IPS-11a (cell line): Measurements from ENCODE around the gene LINGO3.

Source experiments
- H3K4me3 ChIP-seq: one replicate; pipeline ENCODE4 v1.5.1; 2013; ENCODE audit warnings: low read depth, low read length, control low read depth

The LINGO3 gene

DNA sequence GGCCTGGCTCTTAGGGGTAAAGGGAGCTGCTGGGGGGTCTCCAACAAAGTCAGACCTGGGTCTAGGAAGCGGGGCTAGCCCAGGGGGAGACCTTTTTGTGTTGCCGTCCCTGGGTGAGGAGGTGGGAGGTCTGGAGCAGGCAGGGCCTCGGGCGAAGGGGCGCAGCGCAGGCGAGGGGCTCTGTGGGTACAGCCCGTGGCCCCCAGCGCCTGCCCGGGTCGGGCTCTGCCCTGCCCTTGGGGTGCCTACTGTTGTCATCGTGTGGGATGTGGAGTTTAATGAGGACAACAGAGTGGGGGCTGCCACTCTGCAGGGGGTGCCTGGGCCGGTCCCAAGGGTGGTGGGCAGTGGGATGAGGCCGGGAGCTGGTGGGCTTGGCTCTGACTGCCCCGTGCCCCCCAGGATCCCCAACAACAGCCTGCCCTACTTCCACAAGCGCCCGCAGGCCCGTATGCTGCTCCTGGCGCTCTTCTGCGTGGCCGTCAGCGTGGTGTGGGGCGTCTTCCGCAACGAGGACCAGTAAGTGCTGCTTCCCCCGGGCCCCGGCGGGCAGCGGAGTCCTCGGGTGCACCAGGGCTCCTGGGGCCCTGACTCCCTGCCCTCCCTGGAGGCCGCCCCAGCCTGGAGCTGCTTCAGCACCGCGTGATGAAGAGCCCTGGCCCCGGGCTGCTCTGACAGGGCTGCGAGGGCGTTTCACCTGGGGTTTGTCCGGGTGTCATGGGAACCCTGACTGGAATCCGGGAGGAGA, 32.7 kb upstream of the LINGO3 start:
- no peak overlapping the region for H3K4me3 ChIP-seq

DNA sequence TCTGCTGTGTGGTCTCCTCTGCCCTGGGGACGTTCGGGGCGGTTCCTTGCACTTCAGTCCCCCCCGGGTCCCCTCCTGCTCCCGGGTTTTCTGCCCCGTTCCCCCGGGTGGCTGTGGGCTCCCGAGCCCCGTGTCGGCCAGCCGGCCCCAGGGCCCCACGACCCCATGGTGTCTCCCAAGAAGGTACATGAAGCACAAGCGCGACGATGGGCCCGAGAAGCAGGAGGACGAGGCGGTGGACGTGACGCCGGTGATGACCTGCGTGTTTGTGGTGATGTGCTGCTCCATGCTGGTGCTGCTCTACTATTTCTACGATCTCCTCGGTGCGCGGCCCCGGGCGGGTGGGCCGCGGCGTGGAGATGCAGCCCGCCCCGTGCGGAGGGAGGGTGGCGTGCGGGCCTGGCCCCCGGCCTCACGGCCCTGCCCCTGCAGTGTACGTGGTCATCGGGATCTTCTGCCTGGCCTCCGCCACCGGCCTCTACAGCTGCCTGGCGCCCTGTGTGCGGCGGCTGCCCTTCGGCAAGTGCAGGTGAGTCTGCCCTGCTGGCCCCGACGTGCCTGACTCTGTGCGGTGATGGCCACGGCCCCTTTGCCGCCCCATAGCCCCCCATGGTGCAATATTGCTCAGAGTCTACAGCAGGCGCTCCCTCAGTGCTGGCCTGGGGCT, 31.8 kb upstream of the LINGO3 start:
- no peak overlapping the region for H3K4me3 ChIP-seq

DNA sequence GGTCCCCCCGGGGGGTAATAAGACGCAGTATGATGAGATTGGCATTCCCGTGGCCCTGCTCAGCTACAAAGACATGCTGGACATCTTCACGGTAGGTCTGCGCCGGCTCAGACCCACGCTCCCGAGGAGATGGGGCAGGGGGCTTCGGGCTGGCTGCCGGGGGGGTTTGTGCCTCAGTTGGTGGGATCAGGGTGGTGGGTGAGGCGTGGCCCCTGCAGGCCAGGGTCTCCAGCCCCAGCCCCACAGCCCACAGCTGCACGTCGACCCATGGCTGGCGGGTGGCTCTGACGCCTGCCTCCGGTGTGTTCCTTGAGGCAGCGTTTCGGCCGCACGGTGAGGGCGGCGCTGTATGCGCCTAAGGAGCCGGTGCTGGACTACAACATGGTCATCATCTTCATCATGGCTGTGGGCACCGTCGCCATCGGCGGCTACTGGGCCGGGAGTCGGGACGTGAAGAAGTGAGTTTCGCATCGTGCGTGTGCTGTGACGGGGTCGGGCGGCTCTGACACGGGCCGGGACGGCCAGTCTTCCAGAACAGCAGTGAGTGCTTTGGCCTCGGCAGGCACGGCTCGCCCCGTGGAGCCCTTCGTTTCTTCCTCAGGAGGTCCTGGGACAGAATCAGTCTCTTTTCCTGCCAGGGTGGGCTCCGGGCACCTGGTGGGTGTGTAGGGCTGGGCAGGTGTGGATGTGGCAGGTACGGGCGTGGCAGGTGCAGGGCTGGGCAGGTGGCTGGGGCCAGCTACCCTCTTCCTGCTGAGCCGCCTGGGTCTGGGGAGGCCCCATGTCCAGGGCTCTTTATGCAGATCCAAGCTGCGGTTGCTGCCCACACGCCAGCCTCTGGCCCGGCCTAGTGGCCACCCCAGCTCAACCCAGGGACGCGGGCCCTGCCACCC, 31.0 kb upstream of the LINGO3 start:
- no peak overlapping the region for H3K4me3 ChIP-seq

DNA sequence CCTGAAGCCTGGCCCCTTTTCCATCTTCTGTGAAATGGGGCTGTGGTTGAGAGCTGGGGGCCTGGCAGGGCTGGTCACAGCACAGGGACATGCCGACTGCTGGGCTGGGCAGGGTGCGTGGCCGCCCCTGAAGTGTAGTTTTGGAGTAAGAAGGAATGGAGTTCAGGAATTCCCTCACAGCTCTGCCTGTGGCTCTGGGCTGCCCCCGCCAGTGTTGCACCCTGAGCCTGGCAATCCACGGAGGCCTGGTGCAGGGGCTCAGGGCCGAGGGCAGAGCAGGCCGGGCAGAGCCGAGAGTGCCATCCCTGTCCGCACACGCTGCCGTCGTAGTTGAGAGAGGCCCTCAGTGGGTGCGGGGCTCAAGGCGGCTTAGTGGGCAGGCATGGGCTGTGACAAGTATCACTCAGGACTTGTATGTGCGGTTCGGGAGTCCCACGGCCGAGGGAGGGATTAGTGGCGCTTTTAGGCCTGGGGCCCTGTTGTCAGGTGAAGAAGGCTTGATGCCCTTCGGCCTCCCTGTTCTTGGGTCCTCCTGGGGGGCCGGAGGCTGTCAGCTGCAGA, 30.2 kb upstream of the LINGO3 start:
- H3K4me3 ChIP-seq = no peak overlapping the region

DNA sequence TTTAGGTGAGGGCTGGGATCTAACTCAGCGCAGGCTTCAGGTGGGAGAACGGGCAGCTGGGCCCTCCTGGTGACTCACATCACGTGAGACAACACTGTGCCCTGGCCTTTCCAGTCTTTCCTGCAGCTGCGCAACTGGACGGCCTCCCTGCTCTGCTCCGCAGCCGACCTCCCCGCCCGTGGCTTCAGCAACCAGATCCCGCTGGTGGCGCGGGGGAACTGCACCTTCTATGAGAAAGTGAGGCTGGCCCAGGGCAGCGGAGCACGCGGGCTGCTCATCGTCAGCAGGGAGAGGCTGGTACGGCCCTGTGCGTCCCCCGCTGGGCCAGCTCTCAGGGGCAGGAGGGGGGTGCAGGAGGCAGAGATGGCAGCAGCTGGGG, 29.4 kb upstream of the LINGO3 start:
- H3K4me3 ChIP-seq = no peak overlapping the region

DNA sequence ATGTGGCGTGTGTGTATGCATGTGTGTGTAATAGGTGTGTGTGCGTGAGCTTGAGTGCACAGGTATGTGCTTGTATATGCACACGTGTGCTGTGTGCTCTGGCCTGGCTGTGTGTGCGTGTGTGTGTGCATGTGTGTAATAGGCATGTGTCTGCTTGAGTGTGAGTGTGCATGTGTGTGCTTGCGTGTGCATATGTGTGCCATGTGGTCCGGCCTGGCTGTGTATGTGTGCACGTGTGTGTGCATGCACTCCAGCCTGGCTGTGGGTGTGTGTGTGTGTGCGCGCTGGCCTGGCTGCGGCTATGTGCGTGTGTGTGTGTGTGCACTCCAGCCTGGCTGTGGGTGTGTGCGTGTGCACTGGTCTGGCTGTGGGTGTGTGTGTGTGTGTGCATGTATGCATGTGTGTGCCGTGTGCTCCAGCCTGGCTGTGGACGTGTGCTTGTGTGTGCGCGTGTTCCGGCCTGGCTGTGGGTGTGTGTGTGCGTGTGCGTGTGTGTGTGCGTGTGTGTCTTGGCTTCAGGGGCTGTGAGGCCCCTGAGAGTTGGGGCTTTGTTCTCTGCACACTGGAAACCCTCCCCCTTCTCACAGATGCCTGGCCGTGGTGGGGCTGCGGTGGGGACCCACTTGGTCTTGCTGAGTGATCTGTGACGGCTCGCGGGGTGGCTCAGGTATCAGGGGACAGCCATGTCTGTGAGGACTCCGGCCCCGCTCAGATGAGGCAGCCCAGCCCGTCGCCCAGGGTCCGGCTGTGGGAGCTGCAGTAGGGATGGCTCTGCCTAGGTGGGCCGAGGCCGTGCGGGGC, 28.8 kb upstream of the LINGO3 start:
- H3K4me3 ChIP-seq = no peak overlapping the region

DNA sequence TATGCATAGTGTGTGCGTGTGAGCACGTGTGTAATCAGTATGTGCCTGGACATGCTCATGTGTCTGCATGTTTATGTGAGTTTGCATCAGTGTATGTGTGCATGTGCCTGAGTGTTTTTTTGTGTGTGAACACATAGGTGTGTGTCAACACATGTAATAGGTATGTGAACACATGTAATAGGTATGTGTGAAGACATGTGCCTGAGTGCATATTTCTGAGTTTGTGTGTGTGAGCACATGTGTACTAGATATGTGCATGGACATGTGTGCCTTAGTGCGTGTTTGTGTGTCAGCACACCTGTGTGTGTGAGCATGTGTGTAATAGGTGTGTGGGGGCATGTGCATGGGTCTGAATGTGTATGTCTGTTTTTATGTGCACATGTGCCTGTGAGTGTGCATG, 27.9 kb upstream of the LINGO3 start:
- H3K4me3 ChIP-seq = no peak overlapping the region

DNA sequence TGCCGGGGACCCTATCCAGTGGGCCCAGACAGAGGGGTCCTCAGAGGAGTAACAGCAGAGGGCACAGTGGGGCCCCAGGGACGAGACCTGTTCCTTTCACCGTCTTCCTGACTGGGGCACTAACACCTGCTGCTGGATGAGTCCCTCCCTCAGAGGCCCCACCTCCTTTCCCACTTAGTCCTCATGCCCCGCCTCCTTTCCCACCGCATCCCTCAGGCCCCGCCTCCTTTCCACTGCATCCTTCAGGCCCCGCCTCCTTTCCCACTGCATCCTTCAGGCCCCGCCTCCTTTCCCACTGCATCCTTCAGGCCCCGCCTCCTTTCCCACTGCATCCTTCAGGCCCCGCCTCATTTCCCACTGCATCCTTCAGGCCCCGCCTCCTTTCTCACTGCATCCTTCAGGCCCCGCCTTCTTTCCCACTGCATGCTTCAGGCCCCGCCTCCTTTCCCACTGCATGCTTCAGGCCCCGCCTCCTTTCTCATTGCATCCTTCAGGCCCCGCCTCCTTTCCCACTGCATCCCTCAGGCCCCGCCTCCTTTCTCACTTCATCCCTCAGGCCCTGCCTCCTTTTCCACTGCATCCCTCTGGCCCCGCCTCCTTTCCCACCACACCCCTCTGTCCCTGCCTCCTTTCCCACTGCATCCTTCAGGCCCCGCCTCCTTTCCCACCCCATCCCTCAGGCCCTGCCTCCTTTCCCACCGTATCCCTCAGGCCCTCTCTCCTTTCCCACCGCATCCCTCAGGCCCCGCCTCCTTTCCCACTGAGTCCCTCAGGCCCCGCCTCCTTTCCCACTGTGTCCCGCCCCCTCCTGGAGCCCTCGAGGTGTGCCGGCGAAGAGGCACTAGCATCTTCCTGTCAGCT, 27.3 kb upstream of the LINGO3 start:
- H3K4me3 ChIP-seq = no peak overlapping the region

DNA sequence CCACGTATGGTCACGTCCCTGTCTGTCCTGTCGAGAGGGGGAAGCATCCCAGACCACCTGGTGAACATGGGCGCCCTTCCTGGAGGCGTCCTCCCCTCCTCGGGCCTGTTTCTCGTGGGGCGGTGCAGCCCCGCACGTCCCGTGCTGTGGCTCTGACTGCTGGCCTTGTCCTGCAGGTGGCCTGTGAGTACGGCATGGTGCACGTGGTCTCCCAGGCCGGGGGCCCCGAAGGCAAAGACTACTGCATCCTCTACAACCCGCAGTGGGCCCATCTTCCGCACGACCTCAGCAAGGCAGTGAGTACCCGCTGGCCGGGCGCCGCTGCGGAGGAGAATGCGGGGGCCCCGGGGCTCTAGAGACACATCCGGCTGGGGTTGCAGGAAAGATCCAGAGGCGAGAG, 26.5 kb upstream of the LINGO3 start:
- no peak overlapping the region for H3K4me3 ChIP-seq

DNA sequence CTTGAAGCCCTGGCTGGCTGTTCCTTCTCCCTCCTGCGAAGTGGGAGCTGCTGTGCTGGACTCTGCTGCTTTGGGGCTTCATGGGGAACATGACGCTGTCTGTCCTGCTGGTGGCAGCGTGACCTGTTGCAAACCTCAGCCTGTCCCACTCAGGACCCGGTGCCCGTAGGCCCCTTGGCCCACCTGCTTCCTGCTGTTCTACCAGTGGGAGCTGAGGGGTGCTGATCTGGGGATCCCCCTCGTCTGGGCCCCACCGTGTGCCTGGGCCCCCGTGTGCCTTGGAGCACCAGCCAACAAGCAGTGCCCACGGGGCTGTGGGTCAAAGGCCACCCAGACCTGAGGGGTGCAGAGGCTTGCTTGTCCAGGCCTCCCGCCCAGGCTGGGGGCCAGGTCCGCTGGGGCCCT, 25.9 kb upstream of the LINGO3 start:
- no peak overlapping the region for H3K4me3 ChIP-seq

DNA sequence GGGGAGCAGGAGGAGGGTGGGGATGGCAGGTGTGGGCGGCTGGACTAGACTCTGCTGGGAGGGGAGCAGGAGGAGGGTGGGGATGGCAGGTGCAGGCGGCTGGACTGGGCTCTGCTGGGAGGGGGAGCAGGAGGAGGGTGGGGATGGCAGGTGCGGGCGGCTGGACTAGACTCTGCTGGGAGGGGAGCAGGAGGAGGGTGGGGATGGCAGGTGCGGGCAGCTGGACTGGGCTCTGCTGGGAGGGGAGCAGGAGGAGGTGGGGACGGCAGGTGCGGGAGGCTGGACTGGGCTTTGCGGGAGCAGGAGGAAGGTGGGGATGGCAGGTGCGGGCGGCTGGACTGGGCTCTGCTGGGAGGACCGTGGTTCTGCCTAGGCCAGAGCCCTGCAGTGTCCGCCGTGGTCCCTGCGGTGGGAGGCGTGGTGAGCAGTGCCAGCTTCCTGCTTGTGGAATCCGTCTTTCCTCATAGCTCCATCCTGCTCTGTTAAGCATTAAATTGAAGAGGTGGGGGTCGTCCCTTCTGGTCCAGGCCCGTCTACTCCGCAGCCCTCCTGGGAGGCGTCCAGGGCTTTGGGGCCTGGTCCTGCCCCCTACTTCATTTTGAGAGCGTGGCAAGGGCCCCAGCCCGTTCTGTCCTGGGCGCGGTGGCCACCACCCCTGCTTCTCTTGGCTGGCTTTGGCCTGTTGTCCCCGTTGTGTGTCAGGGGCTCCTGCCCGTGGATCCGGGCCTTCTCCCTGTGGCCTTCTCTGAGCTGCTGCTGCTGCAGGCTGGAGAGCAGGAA, 25.3 kb upstream of the LINGO3 start:
- no peak overlapping the region for H3K4me3 ChIP-seq

DNA sequence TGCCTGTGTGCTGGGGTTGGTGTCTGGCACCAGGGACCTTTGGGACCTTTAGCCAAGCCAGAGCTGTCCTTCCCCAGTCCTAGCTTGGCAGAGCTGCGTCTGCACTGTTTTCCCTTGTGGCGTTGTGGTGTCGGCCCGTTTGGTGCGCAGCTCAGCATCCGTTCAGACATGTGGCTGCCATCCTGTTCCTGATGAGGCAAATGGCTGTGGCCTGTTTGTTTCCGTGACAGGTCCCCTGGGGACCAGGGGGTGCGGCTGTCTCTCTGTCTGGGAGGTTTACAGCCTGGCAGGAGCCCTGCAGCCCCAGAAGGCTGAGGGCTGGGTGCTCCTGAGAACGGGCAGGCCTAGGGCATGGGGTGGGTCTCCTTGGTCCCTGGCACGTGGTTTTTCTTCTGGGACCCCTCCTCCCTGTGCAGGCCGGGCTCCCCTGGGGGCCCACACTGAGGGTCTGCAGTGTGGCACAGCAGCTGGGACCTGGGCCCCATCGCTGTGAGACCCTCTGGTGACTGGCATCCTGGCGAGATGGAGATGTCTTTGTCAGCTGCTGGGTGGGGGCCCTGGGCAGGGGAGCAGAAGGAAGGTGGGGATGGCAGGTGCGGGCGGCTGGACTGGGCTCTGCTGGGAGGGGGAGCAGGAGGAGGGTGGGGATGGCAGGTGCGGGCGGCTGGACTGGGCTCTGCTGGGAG, 24.5 kb upstream of the LINGO3 start:
- H3K4me3 ChIP-seq = no peak overlapping the region

DNA sequence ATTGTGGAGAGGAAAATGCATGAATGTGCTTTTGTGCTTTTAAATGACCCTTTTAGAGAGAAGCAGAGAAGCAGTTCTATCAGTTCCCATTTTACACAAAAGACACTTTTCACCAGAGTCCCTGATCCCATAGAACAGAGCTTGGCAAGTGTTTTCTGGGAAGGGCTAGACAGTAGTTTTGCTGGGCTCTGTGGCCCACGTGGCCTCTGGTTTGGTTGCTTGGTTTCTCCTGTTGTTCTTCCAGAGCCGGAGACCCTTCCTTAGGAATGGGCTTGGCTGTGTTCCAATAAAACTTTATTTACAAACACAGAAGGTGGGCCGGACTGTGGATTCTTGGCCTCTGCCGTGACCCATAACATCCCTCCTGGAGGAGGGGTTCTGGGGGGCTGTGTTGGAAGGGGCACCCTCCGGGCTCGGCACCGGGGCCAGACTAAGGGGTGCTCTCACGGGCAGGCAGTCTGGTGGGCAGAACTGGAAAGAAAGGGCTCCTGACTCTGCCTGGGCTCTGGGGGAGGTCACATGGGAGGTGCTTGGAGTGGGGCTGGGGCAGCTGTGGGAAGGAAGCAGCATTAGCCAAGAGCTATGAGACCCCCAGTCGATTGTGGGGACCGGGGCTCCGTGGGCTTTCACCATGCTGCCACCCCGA, 23.8 kb upstream of the LINGO3 start:
- H3K4me3 ChIP-seq = no peak overlapping the region

DNA sequence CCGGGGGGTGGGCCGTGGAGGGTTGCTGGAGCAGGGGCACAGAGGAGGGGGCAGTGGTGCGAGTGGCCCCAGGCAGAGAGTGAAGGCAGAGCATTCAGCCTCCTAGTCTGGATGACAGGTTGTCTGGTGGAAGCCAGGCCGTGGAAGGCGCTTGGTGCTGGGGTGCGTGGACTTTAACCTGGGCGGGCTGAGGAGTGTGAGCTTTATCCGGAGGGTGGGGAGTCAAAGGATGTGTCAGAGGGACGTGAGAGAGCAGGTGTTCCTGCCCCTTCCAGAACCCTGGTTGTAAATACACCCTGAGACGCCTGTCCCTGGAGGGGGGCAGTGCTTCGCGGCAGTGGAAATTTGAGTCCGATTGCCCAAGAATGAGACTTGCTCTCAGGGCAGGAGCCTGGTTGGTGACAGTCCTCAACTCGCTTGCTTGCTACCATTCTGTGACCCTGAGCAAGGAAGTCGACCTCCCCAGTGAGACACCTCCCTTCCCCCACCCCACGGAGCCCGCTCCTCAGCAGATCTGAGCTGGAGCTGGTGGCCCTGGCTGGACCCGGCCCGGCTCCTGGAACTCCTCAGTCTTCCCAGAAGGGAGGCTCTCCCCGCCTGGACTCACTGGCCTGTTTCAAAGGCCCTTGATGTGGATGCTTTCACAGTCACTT, 22.8 kb upstream of the LINGO3 start:
- no peak overlapping the region for H3K4me3 ChIP-seq

DNA sequence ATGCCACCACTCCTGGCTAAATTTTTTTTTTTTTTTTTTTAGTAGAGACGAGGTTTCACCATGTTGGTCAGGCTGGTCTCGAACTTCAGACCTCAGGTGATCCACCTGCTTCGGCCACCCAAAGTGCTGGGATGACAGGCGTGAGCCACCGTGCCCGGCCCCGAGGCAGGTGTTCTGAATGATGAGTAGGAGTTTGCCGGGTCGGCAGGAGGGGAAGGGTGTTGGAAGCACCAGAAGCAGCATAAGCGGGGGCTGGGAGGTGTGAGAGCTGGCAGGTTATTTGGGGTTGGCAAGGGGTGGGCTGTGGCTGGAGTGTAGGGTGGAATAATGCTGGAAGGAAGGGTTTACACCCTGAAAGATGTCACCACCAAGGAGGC, 22.3 kb upstream of the LINGO3 start:
- H3K4me3 ChIP-seq = no peak overlapping the region

DNA sequence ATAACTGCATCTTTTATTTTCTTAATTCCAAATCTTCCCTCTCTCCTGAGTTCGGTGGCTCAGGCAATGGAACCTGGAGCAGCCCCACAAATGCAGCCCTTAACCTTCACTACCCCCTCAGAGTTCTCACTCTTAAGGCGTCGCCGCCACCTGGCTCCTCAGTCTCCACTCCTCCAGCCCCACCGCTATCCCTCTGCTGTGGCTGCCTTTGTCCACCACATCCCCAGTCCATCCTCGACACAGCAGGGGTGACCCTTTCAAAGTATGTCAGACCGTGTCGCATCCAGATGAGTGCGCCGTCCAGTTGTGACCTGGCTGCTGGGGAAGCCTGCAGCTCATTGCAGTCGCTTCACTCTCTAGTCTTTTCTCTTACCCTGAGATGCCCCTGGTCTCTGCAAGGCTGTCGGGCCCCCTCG, 21.6 kb upstream of the LINGO3 start:
- peak overlapping the region; percentile 96 for H3K4me3 ChIP-seq

DNA sequence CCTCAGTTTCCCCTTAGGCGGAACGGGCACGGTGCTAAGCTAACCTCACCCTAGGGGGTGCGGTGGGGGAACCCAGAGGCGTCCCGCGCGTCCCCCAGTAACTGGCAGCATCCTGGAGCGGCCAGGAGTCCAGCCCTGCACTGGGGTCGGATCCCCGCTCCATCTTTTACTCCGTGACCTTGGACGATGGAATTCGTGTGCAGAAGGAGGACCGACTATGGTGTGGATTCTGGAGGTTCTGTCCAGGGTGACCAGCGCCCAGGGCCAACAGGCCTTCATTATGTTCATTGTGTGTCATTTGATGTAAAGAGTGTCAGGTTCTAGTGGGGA, 21.2 kb upstream of the LINGO3 start:
- peak overlapping the region; percentile 96 for H3K4me3 ChIP-seq
